ENCODE results near the gene OXTR.

OXTR gene

GRCh38 chr3:8764528-8764927 lies 4.9 kb downstream of the OXTR start:
- ATAC-seq (replicated peaks; ENCODE audit: extremely low read depth, poor library complexity, severe bottlenecking): no peak
- no peaks in the 10 kb centered on the region for H3K36me3 Mint-ChIP-seq (ENCODE audit: insufficient read depth)
- DNase-seq (ENCODE audit: low spot score in 2 of 2): no peak
- H3K4me1 Mint-ChIP-seq: peaks cover 11% of the 10 kb centered on the region
- no peak overlapping the region for H3K27ac Mint-ChIP-seq (ENCODE audit: low read depth)
- no peak overlapping the region for H3K4me3 Mint-ChIP-seq
- peaks cover 14% of the 10 kb centered on the region for H3K27me3 Mint-ChIP-seq
- H3K9me3 Mint-ChIP-seq: no peaks in the 10 kb centered on the region

GRCh38 chr3:8762607-8763377 lies 6.6 kb downstream of the OXTR start:
- Mint-ChIP-seq H3K4me3 (no peak overlapping the region), H3K27ac (ENCODE audit: low read depth) (no peak overlapping the region), H3K9me3 (no peaks in the 10 kb centered on the region), H3K27me3 (no peaks in the 10 kb centered on the region), H3K36me3 (ENCODE audit: insufficient read depth) (no peaks in the 10 kb centered on the region), H3K4me1 (no peaks in the 10 kb centered on the region)
- no peak for ATAC-seq (replicated peaks; ENCODE audit: extremely low read depth, poor library complexity, severe bottlenecking)
- no peak for DNase-seq (ENCODE audit: low spot score in 2 of 2)

GRCh38 chr3:8761866-8762265 lies 7.5 kb downstream of the OXTR start:
- Mint-ChIP-seq H3K27me3 (no peaks in the 10 kb centered on the region), H3K36me3 (ENCODE audit: insufficient read depth) (no peaks in the 10 kb centered on the region), H3K27ac (ENCODE audit: low read depth) (no peak overlapping the region), H3K4me3 (no peak overlapping the region), H3K4me1 (no peaks in the 10 kb centered on the region), H3K9me3 (no peaks in the 10 kb centered on the region)
- DNase-seq (ENCODE audit: low spot score in 2 of 2) (no peak), ATAC-seq (replicated peaks; ENCODE audit: extremely low read depth, poor library complexity, severe bottlenecking) (no peak)

DNA sequence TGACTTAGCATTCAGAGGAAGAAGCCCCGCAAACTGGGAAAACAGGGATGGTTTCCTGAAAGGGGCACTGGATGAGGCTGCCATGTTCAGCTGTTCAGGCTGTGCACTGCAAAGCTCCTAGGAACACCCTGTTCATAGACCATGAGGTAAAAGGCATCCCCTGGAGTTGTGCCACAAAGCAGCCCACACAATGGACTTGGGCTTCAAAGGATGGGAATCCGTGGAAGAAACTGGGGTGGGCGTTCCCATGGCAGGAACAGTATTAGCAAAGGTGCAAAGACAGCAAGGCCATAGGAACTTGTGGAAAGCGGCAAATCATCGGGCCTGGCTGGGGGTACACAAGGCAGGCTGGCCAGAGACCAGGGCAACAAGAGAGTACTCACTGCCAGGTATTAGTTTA lies 8.9 kb downstream of the OXTR start:
- Mint-ChIP-seq H3K36me3 (ENCODE audit: insufficient read depth) (no peaks in the 10 kb centered on the region), H3K27ac (ENCODE audit: low read depth) (no peak overlapping the region)

DNA sequence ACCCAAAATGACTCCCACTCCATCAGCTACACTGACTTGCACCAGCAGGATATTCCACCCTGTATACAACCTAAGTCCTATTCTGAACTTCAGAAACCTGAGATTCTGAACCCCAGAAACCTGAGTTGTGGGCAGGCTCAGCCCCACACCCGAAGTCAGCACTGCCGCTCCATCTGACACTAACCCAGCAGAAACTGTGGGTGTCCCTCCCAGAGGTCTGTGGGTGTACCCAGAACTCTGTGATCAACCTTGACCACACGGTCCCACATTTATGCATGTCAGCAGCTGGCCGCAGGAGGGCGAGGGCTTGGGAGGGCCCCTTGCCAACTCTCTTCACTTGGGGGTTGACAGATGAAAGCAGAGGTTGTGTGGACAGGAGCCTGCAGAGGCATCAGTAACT lies 9.3 kb downstream of the OXTR start:
- DNase-seq (ENCODE audit: low spot score in 2 of 2) (no peak), ATAC-seq (replicated peaks; ENCODE audit: extremely low read depth, poor library complexity, severe bottlenecking) (no peak)
- no peak overlapping the region for H3K4me3 Mint-ChIP-seq
- H3K4me1 Mint-ChIP-seq: no peaks in the 10 kb centered on the region
- no peaks in the 10 kb centered on the region for H3K9me3 Mint-ChIP-seq
- H3K27me3 Mint-ChIP-seq: no peaks in the 10 kb centered on the region
- no peak overlapping the region for H3K27ac Mint-ChIP-seq (ENCODE audit: low read depth)
- no peaks in the 10 kb centered on the region for H3K36me3 Mint-ChIP-seq (ENCODE audit: insufficient read depth)

More for the DNA sequence above, 8.9 kb downstream of the OXTR start:
- DNase-seq (ENCODE audit: low spot score in 2 of 2) (no peak), ATAC-seq (replicated peaks; ENCODE audit: extremely low read depth, poor library complexity, severe bottlenecking) (no peak)
- Mint-ChIP-seq H3K9me3 (no peaks in the 10 kb centered on the region), H3K4me1 (no peaks in the 10 kb centered on the region), H3K4me3 (no peak overlapping the region), H3K27me3 (no peaks in the 10 kb centered on the region)

GRCh38 chr3:8759038-8759707 lies 10.2 kb downstream of the OXTR start:
- Mint-ChIP-seq H3K27ac (ENCODE audit: low read depth) (no peak overlapping the region), H3K4me3 (no peak overlapping the region), H3K27me3 (no peaks in the 10 kb centered on the region), H3K36me3 (ENCODE audit: insufficient read depth) (no peaks in the 10 kb centered on the region), H3K4me1 (no peaks in the 10 kb centered on the region), H3K9me3 (no peaks in the 10 kb centered on the region)
- no peak for DNase-seq (ENCODE audit: low spot score in 2 of 2)
- no peak for ATAC-seq (replicated peaks; ENCODE audit: extremely low read depth, poor library complexity, severe bottlenecking)

DNA sequence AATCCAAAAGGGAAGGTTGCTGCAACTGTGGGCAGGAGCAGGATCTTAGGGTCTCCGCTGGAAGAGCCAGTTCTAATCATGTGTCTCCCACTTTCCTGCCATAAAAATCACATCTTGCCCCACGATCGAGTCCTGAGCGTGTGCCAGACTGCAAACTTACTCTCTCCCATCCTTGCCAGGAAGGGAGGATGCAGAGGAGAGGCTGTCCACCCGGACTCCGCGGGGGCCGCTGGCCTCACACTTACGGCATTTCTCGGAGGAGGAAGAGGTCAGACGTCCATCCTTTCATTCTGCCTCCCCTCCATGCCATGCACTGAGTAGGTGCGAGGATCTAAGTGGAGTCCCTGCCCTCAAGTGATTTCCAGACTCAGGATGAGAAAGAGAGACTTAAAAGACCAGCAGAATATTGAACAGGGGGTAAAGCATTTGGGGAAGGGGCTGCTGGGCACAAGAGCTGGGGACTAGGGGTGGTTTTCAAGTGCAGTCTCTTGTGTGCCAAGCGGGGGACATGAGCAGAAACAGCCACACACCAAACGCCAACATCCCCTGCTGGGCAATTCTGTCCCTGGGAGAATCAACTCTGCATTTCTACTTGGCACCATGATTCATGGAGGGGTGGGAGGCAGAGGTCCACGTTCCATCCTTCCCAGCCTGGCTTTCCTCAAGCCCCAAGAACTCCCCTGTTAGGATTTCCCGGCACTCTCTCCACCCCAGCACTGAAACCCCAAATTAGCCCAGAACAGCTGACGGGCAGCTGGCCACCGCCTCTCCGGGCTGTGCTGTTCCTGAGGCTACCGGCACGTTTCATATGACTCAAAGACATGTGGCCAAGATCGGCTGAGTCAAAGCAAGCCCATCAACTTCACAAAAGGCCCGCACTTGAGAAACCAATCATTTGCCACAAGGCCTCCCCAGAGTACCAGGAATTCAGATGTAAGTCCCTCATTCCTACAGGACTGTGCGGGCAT lies 11.6 kb downstream of the OXTR start:
- Mint-ChIP-seq H3K4me3 (no peak overlapping the region), H3K27me3 (no peaks in the 10 kb centered on the region), H3K9me3 (no peaks in the 10 kb centered on the region), H3K36me3 (ENCODE audit: insufficient read depth) (no peaks in the 10 kb centered on the region), H3K27ac (ENCODE audit: low read depth) (no peak overlapping the region), H3K4me1 (no peaks in the 10 kb centered on the region)
- DNase-seq (ENCODE audit: low spot score in 2 of 2): no peak
- no peak for ATAC-seq (replicated peaks; ENCODE audit: extremely low read depth, poor library complexity, severe bottlenecking)

GRCh38 chr3:8756671-8757070 lies 12.7 kb downstream of the OXTR start:
- no peaks in the 10 kb centered on the region for H3K9me3 Mint-ChIP-seq
- DNase-seq (ENCODE audit: low spot score in 2 of 2): no peak
- H3K4me3 Mint-ChIP-seq: no peak overlapping the region
- H3K36me3 Mint-ChIP-seq (ENCODE audit: insufficient read depth): no peaks in the 10 kb centered on the region
- no peak overlapping the region for H3K27ac Mint-ChIP-seq (ENCODE audit: low read depth)
- no peak for ATAC-seq (replicated peaks; ENCODE audit: extremely low read depth, poor library complexity, severe bottlenecking)
- no peaks in the 10 kb centered on the region for H3K27me3 Mint-ChIP-seq
- no peaks in the 10 kb centered on the region for H3K4me1 Mint-ChIP-seq

DNA sequence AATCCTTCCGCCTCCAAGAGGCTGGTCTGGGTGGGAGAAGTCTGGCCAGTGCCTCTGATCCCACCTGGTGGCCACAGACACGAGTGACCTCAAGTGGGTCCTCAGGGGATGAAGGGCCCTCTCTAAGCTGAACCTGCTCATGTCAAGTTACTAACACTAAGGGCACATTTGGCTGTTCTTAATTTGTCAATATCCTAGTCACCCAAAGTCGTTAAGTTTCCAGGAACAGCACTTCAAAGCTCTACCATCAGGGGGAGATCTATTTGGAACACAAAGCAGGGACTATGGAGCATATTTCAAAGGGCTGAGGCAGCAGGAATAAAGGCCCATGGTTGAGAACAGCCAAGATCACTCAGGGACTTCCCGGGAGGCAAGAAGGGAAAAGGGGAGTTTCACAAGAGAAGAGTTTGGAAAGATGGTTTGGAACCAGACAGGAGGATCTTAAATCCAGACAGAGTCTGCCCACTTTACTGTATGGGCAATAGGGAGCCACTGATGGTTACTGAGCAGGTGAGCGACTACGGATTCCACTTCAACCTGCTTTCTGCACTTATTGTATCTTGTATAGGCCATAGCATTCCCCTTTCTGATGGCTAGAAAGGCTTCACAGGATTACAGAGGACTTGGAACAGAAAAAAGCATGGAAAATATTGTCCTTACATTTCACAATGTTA lies 13.7 kb downstream of the OXTR start:
- ATAC-seq (replicated peaks; ENCODE audit: extremely low read depth, poor library complexity, severe bottlenecking): no peak
- H3K27me3 Mint-ChIP-seq: no peaks in the 10 kb centered on the region
- no peaks in the 10 kb centered on the region for H3K9me3 Mint-ChIP-seq
- H3K36me3 Mint-ChIP-seq (ENCODE audit: insufficient read depth): no peaks in the 10 kb centered on the region
- H3K4me3 Mint-ChIP-seq: no peak overlapping the region
- no peaks in the 10 kb centered on the region for H3K4me1 Mint-ChIP-seq
- H3K27ac Mint-ChIP-seq (ENCODE audit: low read depth): no peak overlapping the region
- no peak for DNase-seq (ENCODE audit: low spot score in 2 of 2)

- ATAC-seq (replicated peaks; ENCODE audit: extremely low read depth, poor library complexity, severe bottlenecking) (no peak), DNase-seq (ENCODE audit: low spot score in 2 of 2) (no peak)
- H3K27me3 Mint-ChIP-seq: no peaks in the 10 kb centered on the region
- H3K4me3 Mint-ChIP-seq: no peak overlapping the region
- H3K4me1 Mint-ChIP-seq: no peaks in the 10 kb centered on the region
- H3K9me3 Mint-ChIP-seq: no peaks in the 10 kb centered on the region
- no peak overlapping the region for H3K27ac Mint-ChIP-seq (ENCODE audit: low read depth)
- no peaks in the 10 kb centered on the region for H3K36me3 Mint-ChIP-seq (ENCODE audit: insufficient read depth)
Observed at GRCh38 chr3:8755097-8755496, 14.3 kb downstream of the OXTR start.

- no peak overlapping the region for H3K27ac Mint-ChIP-seq (ENCODE audit: low read depth)
- no peaks in the 10 kb centered on the region for H3K4me1 Mint-ChIP-seq
- no peak overlapping the region for H3K4me3 Mint-ChIP-seq
- H3K27me3 Mint-ChIP-seq: no peaks in the 10 kb centered on the region
- ATAC-seq (replicated peaks; ENCODE audit: extremely low read depth, poor library complexity, severe bottlenecking) (no peak), DNase-seq (ENCODE audit: low spot score in 2 of 2) (no peak)
- H3K36me3 Mint-ChIP-seq (ENCODE audit: insufficient read depth): no peaks in the 10 kb centered on the region
- H3K9me3 Mint-ChIP-seq: no peaks in the 10 kb centered on the region
Observed at GRCh38 chr3:8752832-8753231, 16.6 kb downstream of the OXTR start.

- no peaks in the 10 kb centered on the region for H3K9me3 Mint-ChIP-seq
- H3K27me3 Mint-ChIP-seq: no peaks in the 10 kb centered on the region
- DNase-seq (ENCODE audit: low spot score in 2 of 2) (no peak), ATAC-seq (replicated peaks; ENCODE audit: extremely low read depth, poor library complexity, severe bottlenecking) (no peak)
- no peak overlapping the region for H3K27ac Mint-ChIP-seq (ENCODE audit: low read depth)
- no peak overlapping the region for H3K4me3 Mint-ChIP-seq
- H3K36me3 Mint-ChIP-seq (ENCODE audit: insufficient read depth): no peaks in the 10 kb centered on the region
- no peaks in the 10 kb centered on the region for H3K4me1 Mint-ChIP-seq
Observed at GRCh38 chr3:8749316-8749715, 20.1 kb downstream of the OXTR start.

All from central memory CD8-positive, alpha-beta T cell (primary cell).